HUDEP-2 (cell line): ENCODE results near the gene BBS4.
"Not testable (repeated sequence)": the region's sequence is repeated elsewhere in the genome, so short reads cannot be mapped to it uniquely, and the experiment has no call there.

Source experiments
- DNase-seq, 76 experiments: peaks; one replicate each; lab custom pipeline; 2025; ENCODE audit not compliant: unreplicated experiment in 76 of 76; lab: John Stamatoyannopoulos, UW

Gene BBS4, protein sequence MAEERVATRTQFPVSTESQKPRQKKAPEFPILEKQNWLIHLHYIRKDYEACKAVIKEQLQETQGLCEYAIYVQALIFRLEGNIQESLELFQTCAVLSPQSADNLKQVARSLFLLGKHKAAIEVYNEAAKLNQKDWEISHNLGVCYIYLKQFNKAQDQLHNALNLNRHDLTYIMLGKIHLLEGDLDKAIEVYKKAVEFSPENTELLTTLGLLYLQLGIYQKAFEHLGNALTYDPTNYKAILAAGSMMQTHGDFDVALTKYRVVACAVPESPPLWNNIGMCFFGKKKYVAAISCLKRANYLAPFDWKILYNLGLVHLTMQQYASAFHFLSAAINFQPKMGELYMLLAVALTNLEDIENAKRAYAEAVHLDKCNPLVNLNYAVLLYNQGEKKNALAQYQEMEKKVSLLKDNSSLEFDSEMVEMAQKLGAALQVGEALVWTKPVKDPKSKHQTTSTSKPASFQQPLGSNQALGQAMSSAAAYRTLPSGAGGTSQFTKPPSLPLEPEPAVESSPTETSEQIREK

DNA sequence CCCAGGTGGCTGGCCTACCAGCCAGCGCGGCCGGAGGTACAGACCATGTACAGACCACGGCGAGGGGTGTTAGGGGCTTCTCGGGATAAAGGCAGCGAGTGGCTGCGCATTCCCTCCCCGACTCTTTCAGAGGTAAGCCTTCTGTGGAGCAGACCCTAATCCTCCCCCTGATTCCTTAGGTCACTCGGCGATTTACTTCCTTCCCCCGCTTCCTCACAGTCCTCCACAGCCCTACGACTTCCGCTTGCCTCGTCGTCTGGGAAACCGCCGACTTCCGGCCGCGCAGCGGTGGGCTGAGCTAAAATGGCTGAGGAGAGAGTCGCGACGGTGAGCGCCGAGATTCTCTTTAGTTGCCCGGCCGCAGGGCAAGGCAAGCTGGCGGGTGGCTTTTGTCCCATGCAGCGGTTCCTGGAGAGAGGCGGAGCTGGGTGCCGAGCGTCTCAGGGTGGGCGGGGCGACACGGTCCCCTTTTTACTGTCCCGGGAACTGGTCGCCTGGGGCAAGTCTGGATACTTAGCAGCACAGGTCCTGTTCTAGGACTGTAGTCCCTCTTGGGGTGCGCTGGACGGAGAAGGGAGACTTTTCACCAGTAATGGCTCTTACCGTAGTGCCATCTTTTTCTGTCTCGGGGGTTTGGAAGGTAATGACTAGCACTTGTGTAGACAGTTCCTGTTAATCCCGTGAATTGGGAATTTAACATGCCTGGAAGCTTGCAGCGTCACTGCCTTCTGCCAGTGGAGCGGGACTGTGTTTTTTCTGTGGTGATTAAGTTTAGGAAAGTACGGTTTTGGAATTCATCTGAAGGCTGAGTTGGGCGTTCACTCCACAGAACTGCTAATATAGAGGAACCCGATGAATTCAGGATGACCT, at the start of gene BBS4, which contains the start of gene HIGD2B:
Gene BBS4, plus strand, starts transcription at position 283 of the 870 bp plus-strand sequence. Its CDS starts 21 bp downstream, at position 304.
Gene HIGD2B, minus strand, starts transcription at position 258 of the 870 bp plus-strand sequence. CDS start 9,808 bp downstream, outside the sequence.
- no peak for DNase-seq

DNA sequence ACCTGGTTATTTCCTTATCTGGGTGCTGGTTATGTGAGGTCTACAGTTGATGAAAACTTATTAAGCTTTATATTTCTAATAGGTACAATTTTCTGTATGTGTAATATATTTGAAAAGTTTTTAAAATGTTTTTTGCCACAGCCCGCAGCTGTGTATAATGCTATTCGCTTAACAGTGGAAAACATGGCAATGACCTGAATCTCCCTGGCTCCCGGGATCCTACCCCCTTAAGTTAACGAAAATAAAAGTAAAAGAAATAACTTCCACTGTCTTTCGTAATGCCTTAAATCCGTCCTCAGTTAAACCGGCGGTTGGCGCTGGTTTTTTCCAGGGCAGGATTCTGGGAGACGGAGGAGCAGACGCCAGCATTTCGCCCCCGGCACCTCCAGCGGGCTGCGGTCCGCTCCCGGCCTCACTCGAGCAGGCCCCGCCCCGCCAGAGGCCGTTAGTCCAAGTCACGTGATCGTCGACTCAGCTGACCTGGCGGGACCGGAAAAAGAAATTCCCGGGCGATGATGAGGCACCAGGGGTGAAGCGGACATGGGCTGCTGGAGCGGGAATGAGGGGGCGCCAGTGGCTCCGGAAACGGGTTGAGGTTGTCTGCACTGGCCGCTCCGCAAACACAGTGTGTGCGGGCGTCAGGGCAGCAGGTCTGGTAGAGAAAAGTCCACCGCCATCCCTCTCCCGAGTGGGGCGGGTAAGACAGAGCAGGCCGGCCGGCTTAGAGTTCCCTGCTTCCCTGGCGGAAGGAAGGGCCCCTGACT, 49.3 kb upstream of the BBS4 start:
- DNase-seq: not testable (repeated sequence)

DNA sequence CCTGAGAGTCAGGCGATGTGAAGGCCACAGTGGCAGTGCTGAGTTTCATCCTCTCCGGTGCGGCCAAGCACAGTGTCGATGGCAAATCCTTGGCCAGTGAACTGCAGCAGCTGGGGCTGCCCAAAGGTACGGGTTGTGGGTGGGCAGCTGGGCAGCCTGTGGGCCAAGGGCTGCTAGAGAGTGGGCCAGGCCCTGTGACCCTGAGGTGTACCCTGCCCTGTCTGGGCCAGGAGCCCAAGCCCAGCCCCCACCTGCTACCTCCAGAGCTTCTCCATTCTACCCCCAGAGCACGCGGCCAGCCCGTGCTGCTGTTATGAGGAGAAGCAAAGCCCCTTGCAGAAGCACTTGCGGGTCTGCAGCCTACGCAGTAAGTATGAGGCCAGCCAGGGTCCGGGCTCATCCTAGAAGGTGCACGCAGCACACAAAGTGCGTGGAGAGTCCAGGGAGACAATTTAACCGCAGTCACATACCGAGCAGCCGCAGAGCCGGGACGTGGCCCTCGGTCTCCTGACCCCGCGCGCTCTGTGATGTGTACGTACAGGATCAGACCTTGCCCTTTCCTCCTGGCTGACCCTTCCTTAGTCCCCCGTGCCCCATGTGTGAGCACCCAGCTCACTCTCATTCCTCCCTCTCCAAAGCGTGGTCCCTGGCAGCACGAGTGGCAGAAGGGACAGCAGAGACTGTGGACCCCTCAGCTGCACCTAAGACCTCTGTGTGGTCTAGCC, 46.1 kb upstream of the BBS4 start:
- not testable (repeated sequence) for DNase-seq

DNA sequence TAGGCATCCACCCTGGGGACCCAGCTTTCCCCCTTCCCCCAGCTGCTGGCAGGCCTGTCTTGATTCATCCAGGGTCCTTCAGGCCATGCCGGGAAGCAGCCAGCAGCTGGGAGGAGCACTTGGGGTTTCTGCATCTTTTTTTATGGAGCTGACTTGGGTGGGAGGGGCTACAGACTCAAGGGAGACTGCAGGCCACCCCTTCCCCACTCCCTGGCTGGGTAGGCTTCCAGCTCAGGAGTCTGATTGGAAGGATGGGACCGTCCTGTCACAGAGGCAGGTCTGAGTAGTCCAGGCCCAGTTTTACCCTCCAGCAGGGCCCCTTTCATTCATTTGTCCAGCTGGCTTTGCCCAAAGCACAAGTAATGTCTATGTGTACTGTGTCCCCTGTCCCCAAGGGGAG, 43.7 kb upstream of the BBS4 start:
- DNase-seq: not testable (repeated sequence)

DNA sequence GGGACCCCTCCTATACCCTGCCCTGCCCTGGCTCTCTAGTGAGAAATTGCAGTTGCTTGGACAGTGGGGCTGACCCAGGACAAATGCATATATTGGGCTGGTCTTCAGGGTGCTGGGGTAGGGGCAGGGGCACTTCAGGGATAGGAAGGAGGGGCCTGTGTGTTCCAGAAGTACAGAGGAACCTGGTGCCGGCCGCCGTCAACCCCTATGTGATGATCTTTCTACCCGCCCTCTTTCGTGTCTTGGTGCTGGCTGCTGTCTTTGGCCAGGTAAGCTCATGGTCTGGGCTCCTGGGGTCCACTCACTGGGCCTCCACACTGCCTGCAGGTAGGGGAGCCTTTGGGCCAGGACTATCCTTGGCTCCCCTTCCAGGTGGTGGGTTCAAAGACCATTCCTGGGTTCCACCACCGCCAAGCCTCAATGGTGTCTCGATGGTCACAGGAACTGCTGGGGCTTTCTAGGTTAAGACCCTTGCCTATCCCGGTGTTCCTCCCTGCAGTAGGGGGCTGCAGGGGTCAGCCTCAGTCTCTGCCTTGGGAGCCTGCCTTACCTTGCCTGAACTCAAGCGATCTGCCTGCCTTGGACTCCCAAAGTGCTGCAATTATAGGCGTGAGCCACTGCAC, 37.3 kb upstream of the BBS4 start:
- DNase-seq: not testable (repeated sequence)

DNA sequence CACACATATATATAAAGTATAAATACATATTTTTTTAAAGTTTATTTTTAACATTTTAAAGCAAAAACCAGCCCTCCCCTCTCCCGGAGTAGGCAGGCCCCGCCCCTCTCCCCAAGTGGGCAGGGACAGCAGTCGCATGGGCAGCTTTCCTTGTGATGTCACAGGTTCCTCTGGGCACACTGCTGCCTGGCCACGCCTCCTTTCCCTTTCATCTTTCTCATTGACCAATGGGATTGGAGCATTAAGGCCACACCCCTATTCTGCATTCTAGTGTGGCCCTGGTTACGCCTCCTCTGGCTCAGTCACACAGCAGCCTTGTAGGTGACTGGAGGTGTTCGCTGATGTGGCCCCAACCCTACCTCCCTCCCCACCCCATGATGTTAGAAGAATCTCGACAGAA, 31.6 kb upstream of the BBS4 start, which contains the start of gene GOLGA6B:
Gene GOLGA6B, plus strand, starts transcription at position 301 of the 400 bp plus-strand sequence. Its CDS starts 41 bp downstream, at position 342.
- DNase-seq: not testable (repeated sequence)

DNA sequence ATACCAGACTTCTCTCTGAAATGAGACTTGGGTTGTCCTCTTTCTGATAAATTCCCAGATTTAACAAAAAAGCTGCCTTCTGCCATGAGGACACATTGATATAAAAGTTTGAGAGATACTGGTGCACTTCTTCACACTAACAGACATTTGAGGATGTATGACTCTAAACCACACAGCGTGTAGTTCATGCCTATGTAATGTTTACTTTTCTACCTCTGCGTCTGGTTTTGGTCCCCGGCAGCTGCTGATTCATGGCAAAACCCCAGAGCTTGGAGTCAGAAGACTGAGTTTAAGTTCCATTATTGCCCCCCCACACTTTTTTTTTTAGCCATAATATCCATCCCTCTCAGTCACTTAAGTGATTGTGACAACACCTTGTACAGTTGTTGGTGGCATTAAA, 30.0 kb upstream of the BBS4 start:
- not testable (repeated sequence) for DNase-seq

DNA sequence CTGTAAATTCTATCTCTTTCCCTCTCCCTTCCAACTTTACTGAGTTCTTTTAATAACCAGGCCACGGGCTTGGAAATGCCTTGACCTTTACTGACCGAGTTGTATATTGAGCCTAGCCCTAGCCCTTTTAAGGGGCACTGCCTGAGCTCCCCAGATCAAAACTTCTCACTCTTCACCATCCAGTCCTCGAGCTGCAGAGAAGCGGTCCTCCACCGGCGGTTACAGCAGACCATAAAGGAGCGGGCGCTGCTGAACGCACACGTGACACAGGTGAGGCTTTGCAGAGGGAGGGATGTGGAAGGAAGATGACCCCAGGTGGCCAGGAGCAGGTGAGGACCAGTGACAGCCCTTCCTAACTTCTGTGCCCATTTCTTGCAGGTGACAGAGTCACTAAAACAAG, 24.9 kb upstream of the BBS4 start:
- DNase-seq: not testable (repeated sequence)

DNA sequence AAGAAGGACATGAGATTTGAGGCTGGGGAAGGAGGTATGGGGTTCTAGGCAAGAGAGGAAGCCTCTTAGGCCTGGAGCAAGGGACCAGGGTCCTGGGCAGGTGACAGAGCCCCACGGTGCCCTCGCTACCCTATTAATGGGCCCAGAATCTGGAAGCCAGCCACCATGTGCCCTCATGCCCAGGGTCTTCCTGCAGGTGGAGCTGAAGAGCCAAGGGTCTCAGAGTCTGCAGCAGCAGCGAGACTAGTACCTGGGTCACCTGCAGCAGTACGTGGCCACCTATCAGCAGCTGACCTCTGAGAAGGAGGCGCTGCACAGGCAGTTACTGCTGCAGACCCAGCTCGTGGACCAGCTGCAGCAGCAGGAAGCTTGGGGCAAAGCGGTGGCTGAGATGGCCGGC, 22.1 kb upstream of the BBS4 start:
- not testable (repeated sequence) for DNase-seq

DNA sequence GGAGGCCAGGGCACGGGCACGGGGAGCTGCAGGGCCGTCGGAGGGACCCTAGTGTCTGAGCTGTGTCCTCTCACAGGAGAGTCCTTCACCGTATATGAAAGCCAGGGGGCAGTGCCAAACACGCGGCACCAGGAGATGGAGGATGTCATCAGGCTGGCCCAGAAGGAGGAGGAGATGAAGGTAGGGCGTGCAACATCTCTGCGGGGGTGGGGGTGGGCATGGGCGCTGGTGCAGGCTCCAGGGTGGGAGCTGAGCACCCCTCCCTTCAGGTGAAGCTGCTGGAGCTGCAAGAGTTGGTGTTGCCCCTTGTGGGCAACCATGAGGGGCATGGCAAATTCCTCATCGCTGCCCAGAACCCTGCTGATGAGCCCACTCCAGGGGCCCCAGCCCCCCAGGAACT, 20.3 kb upstream of the BBS4 start:
- not testable (repeated sequence) for DNase-seq

DNA sequence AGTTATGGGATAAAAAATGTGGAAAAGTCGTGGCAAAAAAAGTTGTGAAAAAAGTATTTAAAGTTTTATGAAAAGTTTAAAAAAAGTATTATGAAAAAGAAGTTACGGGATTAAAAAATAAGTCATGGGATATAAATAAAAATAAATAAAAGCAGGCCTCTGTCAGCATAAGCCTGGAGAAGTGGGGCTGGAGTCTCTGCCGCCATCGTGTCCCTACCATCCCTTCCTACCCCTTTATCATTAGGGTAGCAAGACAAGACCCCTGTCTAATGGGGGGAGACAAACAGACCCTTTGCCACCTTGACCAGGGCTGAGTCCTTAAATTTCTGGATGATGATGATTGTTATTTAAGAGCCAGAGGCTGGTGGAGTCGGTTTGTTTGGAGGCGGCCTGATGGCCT, 16.2 kb upstream of the BBS4 start:
- DNase-seq: not testable (repeated sequence)

DNA sequence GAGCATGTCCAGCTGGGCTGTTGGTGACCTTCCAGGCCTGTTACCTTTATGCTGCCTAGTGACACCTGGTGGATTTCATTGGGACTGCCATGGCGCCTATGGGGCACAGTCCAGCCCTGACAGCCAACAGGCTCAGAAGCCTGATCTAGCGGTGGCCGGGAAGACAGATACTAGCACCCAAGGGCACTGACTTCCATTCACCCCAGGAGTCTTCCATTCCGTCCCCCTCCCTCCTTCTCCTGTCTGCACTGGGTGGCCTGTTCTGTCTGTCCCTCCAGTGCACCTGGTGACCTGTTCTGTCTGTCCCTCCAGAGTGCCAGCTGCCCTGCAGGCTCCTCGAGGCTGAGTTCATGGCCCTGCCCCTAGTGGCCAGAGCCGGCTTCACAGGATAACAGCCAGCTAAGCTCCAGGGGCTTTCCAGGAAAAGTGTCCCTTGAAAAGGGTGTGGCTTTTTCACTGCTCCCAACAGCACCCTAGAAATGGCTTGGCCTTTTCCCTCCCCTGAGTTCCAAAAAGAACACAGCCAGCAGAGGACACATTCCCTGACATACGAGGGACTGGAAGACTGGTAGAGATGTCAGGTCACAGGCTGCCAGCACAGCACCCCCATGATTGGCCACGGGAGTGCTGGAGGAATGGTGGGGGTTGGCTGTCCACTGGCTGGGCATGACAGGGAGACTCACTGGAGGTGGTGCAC, 15.2 kb upstream of the BBS4 start:
- not testable (repeated sequence) for DNase-seq

DNA sequence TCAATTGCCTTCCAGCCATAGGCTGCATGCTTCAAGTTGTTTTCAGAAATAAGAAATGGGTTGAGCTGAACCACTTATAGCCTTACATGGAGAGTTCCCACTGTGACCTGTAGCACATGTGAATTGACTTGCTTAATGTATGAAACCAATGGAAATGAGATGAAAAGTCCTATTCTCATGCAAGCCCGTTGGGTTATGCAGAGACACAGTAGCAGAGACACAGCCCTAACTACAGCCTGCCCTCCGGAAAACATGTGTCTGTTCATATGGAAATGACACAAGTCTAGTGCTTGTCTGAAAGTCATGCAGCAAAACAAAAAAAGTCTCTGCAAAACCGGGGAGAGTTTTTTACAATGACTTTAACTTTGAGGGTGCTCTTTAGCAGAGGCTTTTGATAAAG, 14.5 kb upstream of the BBS4 start:
- DNase-seq: no peak

DNA sequence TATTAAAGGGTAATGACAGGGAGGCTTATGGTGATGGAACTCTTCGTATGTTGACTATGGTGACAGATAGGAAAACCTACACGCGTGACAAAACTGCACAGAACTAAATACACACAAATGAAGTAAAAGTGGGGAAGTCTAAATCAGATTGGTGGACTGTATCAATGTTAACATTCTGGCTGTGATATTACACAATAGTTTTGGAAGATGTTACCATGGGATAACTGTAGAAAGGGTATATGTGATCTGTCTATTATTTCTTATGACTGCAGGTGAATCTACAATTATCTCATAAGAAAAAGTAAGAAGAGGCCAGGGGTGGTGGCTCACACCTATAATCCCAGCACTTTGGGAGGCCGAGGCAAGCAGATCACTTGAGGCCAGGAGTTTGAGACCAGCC, 9.2 kb upstream of the BBS4 start:
- DNase-seq: no peak

DNA sequence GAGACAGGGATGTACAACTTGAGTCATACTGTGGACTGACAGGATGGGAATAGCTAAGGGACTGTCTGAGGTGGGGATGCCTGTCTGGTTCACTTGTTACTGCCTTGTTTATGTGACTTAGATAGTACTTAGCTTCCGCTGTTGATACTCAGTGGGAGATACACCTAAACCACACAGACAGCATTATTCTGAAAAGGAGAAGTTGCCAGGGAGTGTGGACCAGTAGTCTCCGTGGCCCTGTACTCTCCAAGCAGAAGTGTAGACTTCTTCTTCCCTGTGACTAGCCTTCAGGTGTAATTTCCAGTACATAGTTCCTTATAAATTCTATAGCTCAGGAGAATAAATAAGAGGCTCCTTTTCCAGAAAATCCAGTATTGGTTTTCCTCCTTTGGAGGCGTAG, 5.1 kb upstream of the BBS4 start:
- DNase-seq: no peak

DNA sequence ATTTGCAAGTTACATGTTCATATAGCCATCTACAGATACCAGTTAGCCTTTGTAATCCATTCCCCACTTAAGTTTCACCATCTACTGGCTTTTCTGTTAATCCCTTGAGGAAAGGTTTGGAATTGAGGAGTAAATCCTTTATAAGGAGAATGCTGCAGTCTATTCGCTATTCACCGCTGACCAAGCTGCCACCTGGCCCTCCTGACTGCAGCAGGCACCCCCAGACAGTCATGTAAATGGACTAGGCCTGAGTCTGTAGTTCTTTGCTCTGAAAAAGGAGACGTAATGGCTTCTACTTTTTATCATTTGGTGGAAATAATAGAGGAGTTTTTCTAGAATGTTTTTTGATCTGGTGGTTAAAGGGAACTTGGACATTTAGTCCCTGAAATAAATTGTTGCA, 3.2 kb upstream of the BBS4 start:
- DNase-seq: no peak

DNA sequence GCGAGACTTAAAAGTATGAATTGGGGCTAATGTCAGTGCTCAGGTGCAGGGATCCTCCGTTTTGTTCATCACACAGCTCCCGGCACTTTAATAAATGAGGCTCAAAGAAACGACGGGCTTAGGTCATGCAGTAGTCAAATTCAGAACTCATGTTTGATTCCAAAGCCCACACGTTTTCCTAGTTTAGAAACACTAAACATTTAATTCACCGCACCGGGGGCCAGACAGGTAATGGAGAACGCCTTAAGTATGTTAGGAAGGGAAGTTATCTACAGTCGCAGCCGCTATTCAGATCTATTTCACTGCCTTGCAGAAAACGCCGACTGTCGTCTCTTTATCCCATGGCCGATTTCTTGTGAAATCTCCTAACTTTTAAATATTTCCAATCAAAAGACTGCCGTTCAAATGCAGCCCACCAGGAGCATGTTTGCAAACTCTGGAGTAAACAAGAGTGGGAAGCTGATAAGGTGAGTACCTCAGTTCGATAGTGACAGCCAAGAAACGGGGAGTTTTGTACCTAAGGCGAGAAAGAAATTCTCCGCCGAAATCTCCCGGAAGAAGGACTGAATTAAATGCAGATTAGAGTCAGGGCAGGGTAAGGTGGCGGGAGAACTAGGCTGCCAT, 594 bp upstream of the BBS4 start:
- DNase-seq: no peak

DNA sequence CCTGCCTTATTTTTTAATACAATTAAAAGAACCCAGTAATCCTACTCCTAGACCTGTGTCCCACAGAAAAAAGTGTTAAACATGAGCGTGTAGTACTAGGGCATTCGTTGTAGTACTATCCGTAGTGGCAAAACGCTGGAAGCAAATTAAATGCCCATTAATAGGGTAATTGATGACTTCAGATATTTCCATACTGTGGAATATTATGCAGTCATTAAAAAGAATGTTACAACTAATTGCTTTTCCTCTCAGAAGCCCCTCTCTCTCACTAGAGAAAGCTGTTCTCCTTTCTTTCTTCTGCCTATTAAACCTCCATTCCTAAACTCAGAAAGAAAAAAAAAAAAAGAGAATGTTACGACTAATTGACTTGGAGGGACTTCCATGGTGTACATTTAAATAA, 2.7 kb downstream of the BBS4 start:
- DNase-seq: no peak
